Stimulated activated CD4-positive, alpha-beta T cell treated with anti-CD3 and anti-CD28 coated beads, Interleukin-15, amount 100 ng/mL, for 24 hours (primary cell): ENCODE results near the gene KCNS3.

Experiments
- DNase-seq: peaks from one replicate; pipeline ENCODE4 v3.0.0-alpha.2; 2020

KCNS3 gene

GRCh38 chr2:17879137-17879912, 858 bp downstream of the KCNS3 start:
- DNase-seq, result peak; percentile 34

GRCh38 chr2:17879913-17880274, 1.4 kb downstream of the KCNS3 start:
- DNase-seq, result no peak

- DNase-seq, result no peak
Observed at GRCh38 chr2:17892770-17893534, 14.5 kb downstream of the KCNS3 start.

GRCh38 chr2:17894005-17894404, 15.5 kb downstream of the KCNS3 start:
- DNase-seq, result no peak

GRCh38 chr2:17894556-17894955, 16.1 kb downstream of the KCNS3 start:
- DNase-seq, result no peak

- DNase-seq, result no peak
Observed at GRCh38 chr2:17899871-17900270, 21.4 kb downstream of the KCNS3 start.

GRCh38 chr2:17901246-17901645, 22.8 kb downstream of the KCNS3 start:
- DNase-seq, result no peak

- DNase-seq, result no peak
Observed at GRCh38 chr2:17910980-17911379, 32.5 kb downstream of the KCNS3 start.

GRCh38 chr2:17911491-17912260, 33.2 kb downstream of the KCNS3 start:
- no peak for DNase-seq

GRCh38 chr2:17912266-17912691, 33.8 kb downstream of the KCNS3 start:
- DNase-seq, result no peak

GRCh38 chr2:17915099-17915498, 36.6 kb downstream of the KCNS3 start:
- DNase-seq, result no peak

- DNase-seq, result no peak
Observed at GRCh38 chr2:17915811-17916518, 37.5 kb downstream of the KCNS3 start.

GRCh38 chr2:17916584-17916983, 38.1 kb downstream of the KCNS3 start:
- no peak for DNase-seq

GRCh38 chr2:17918789-17919188, 40.3 kb downstream of the KCNS3 start:
- no peak for DNase-seq

- no peak for DNase-seq
Observed at GRCh38 chr2:17930773-17931172, 52.3 kb downstream of the KCNS3 start.

- no peak for DNase-seq
Observed at GRCh38 chr2:17933256-17933655, 54.8 kb downstream of the KCNS3 start.

- no peak for DNase-seq
Observed at GRCh38 chr2:17934721-17935120, 56.3 kb downstream of the KCNS3 start.

- no peak for DNase-seq
Observed at GRCh38 chr2:17935242-17935885, 56.9 kb downstream of the KCNS3 start.

GRCh38 chr2:17936599-17936998, 58.1 kb downstream of the KCNS3 start:
- DNase-seq, result no peak

- no peak for DNase-seq
Observed at GRCh38 chr2:17940091-17940630, 61.7 kb downstream of the KCNS3 start.

GRCh38 chr2:17943444-17943843, 65.0 kb downstream of the KCNS3 start:
- no peak for DNase-seq

GRCh38 chr2:17947113-17947512, 68.6 kb downstream of the KCNS3 start:
- no peak for DNase-seq
